ENCODE measurements around the gene CNTNAP2. TPM values are rescaled to one million over a fixed set of nuclear protein-coding genes. Genes with fewer than 3 reads are reported as not detected.

CNTNAP2 gene
- total RNA-seq, 1 experiment from 2014 or later: 42.5 TPM

DNA sequence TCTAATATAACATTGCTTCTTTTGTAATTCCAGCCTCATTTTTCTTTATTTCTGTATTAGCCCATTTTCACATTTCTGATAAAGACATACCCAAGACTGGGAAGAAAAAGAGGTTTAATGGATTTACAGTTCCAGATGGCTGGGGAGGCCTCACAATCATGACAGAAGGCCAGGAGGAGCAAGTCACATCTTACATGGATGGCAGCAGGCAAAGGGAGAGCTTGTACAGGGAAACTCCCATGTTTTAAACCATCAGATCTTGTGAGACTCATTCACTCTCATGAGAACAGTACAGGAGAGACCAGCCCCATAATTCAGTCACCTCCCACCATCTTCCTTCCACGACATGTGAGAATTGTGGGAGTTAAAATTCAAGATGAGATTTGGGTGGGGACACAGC, 510.3 kb downstream of the CNTNAP2 start:
- ChIA-PET CTCF (no interaction called here), POLR2A (no interaction called here)
- peaks cover 8% of the 10 kb centered on the region for H3K9me3 Mint-ChIP-seq (ENCODE audit: unreplicated experiment)
- H3K27ac Mint-ChIP-seq (ENCODE audit: unreplicated experiment): no peak overlapping the region
- no TSS peak for BruUV-seq (replicated peaks)
- H3K4me1 ChIP-seq: no peaks in the 10 kb centered on the region
- H3K27me3 ChIP-seq (replicated peaks; ENCODE audit: control insufficient read depth, insufficient read depth, low read length): no peaks in the 10 kb centered on the region
- intact Hi-C loops (cut with micrococcal nuclease; ENCODE audit: unreplicated experiment): no loop called here
- TF ChIP-seq, protein P1, sequence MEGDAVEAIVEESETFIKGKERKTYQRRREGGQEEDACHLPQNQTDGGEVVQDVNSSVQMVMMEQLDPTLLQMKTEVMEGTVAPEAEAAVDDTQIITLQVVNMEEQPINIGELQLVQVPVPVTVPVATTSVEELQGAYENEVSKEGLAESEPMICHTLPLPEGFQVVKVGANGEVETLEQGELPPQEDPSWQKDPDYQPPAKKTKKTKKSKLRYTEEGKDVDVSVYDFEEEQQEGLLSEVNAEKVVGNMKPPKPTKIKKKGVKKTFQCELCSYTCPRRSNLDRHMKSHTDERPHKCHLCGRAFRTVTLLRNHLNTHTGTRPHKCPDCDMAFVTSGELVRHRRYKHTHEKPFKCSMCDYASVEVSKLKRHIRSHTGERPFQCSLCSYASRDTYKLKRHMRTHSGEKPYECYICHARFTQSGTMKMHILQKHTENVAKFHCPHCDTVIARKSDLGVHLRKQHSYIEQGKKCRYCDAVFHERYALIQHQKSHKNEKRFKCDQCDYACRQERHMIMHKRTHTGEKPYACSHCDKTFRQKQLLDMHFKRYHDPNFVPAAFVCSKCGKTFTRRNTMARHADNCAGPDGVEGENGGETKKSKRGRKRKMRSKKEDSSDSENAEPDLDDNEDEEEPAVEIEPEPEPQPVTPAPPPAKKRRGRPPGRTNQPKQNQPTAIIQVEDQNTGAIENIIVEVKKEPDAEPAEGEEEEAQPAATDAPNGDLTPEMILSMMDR (IDR thresholded peaks at IDR 0.05; ENCODE audit: insufficient read depth in 1 of 2, low read depth in 1 of 2, low read length in 1 of 2, severe bottlenecking in 1 of 2, unreplicated experiment in 1 of 2): no peak
- H3K4me1 Mint-ChIP-seq (ENCODE audit: low read depth, unreplicated experiment): no peaks in the 10 kb centered on the region
- no peaks in the 10 kb centered on the region for H3K27me3 Mint-ChIP-seq (ENCODE audit: insufficient read depth, unreplicated experiment)
- no peak overlapping the region for H3K4me3 ChIP-seq (ENCODE audit: low read depth, low read length)
- DNase-seq: no peak
- H3K9me3 ChIP-seq: no peaks in the 10 kb centered on the region
- no peaks in the 10 kb centered on the region for H3K36me3 Mint-ChIP-seq (ENCODE audit: insufficient read depth, unreplicated experiment)
- no peak overlapping the region for H3K4me3 Mint-ChIP-seq (ENCODE audit: unreplicated experiment)
- no peaks in the 10 kb centered on the region for H3K36me3 ChIP-seq (ENCODE audit: control insufficient read depth, insufficient read depth, low read length)

- Histone ChIP-seq H3K4me3 (ENCODE audit: low read depth, low read length) (no peak overlapping the region), H3K36me3 (ENCODE audit: control insufficient read depth, insufficient read depth, low read length) (no peaks in the 10 kb centered on the region), H3K27me3 (replicated peaks; ENCODE audit: control insufficient read depth, insufficient read depth, low read length) (no peaks in the 10 kb centered on the region), H3K4me1 (no peaks in the 10 kb centered on the region), H3K9me3 (no peaks in the 10 kb centered on the region)
- TF ChIP-seq, protein P1 (IDR thresholded peaks at IDR 0.05; ENCODE audit: insufficient read depth in 1 of 2, low read depth in 1 of 2, low read length in 1 of 2, severe bottlenecking in 1 of 2, unreplicated experiment in 1 of 2): no peak
- Mint-ChIP-seq H3K9me3 (ENCODE audit: unreplicated experiment) (peaks cover 6% of the 10 kb centered on the region), H3K27ac (ENCODE audit: unreplicated experiment) (no peak overlapping the region), H3K27me3 (ENCODE audit: insufficient read depth, unreplicated experiment) (no peaks in the 10 kb centered on the region), H3K4me3 (ENCODE audit: unreplicated experiment) (no peak overlapping the region), H3K4me1 (ENCODE audit: low read depth, unreplicated experiment) (peaks cover 6% of the 10 kb centered on the region), H3K36me3 (ENCODE audit: insufficient read depth, unreplicated experiment) (no peaks in the 10 kb centered on the region)
- BruUV-seq (replicated peaks): no TSS peak
- POLR2A ChIA-PET: no interaction called here
- no peak for DNase-seq
- intact Hi-C loops (cut with micrococcal nuclease; ENCODE audit: unreplicated experiment): no loop called here
- CTCF ChIA-PET: no interaction called here
Observed at GRCh38 chr7:146635205-146636032, 518.8 kb downstream of the CNTNAP2 start.

GRCh38 chr7:146636033-146636356, 519.4 kb downstream of the CNTNAP2 start:
- Mint-ChIP-seq H3K9me3 (ENCODE audit: unreplicated experiment) (peaks cover under 1% of the 10 kb centered on the region), H3K27ac (ENCODE audit: unreplicated experiment) (no peak overlapping the region), H3K4me1 (ENCODE audit: low read depth, unreplicated experiment) (peaks cover 6% of the 10 kb centered on the region), H3K4me3 (ENCODE audit: unreplicated experiment) (no peak overlapping the region), H3K36me3 (ENCODE audit: insufficient read depth, unreplicated experiment) (no peaks in the 10 kb centered on the region), H3K27me3 (ENCODE audit: insufficient read depth, unreplicated experiment) (no peaks in the 10 kb centered on the region)
- no peaks in the 10 kb centered on the region for H3K4me1 ChIP-seq
- intact Hi-C loops (cut with micrococcal nuclease; ENCODE audit: unreplicated experiment): no loop called here
- TF ChIP-seq, protein P1 (IDR thresholded peaks at IDR 0.05; ENCODE audit: insufficient read depth in 1 of 2, low read depth in 1 of 2, low read length in 1 of 2, severe bottlenecking in 1 of 2, unreplicated experiment in 1 of 2): no peak
- no peaks in the 10 kb centered on the region for H3K9me3 ChIP-seq
- H3K4me3 ChIP-seq (ENCODE audit: low read depth, low read length): no peak overlapping the region
- H3K36me3 ChIP-seq (ENCODE audit: control insufficient read depth, insufficient read depth, low read length): no peaks in the 10 kb centered on the region
- ChIA-PET CTCF (no interaction called here), POLR2A (no interaction called here)
- no TSS peak for BruUV-seq (replicated peaks)
- DNase-seq: no peak
- H3K27me3 ChIP-seq (replicated peaks; ENCODE audit: control insufficient read depth, insufficient read depth, low read length): no peaks in the 10 kb centered on the region

All from Caco-2 (cell line).